K562 (cell line): ENCODE results near the gene FDX2. TPM values are rescaled to one million over a fixed set of nuclear protein-coding genes. Genes with fewer than 3 reads are reported as not detected.

Source experiments
- ESRRA ChIP-seq: fragments of 450-650 bp; IDR thresholded peaks from 2 replicates; pipeline ENCODE4 v1.6.1; 2014; ENCODE audit warnings: low read depth, mild to moderate bottlenecking, moderate library complexity, borderline replicate concordance
- HDAC8 ChIP-seq: fragments of 450-650 bp; IDR thresholded peaks from 2 replicates; pipeline ENCODE4 v1.6.1; 2016; ENCODE audit warnings: mild to moderate bottlenecking, missing genetic modification characterization, moderate library complexity, missing compliant biosample characterization
- HNRNPK ChIP-seq: fragments of 200-400 bp; formaldehyde crosslinking; IDR thresholded peaks from one replicate; pipeline ENCODE4 v1.6.1; 2018; ENCODE audit warnings: mild to moderate bottlenecking, low read depth, low read length; ENCODE audit not compliant: poor library complexity, severe bottlenecking
- NCOA4 ChIP-seq: fragments of 450-650 bp; IDR thresholded peaks from 2 replicates; pipeline ENCODE4 v1.6.1; 2018; ENCODE audit warnings: mild to moderate bottlenecking; ENCODE audit not compliant: partially characterized antibody
- PRPF4 ChIP-seq: fragments of 200-400 bp; formaldehyde crosslinking; IDR thresholded peaks from one replicate; pipeline ENCODE4 v1.6.1; 2017; ENCODE audit warnings: low read length, low read depth, mild to moderate bottlenecking; ENCODE audit not compliant: insufficient read depth, poor library complexity, severe bottlenecking
- RB1 ChIP-seq: fragments of 450-650 bp; IDR thresholded peaks from 2 replicates; pipeline ENCODE4 v1.6.1; 2017; ENCODE audit warnings: low read depth, mild to moderate bottlenecking
- RREB1 ChIP-seq: fragments of 250-450 bp; sonication (Bioruptor Pico); IDR thresholded peaks from 2 replicates; pipeline ENCODE4 v1.4.0; 2020
- SIX5 ChIP-seq, 2 experiments: IDR thresholded peaks; 2 replicates each; pipeline ENCODE4 v1.6.1; 2011; ENCODE audit warnings: low read length in 2 of 2, borderline replicate concordance in 1 of 2, low read depth in 1 of 2, mild to moderate bottlenecking in 1 of 2, moderate library complexity in 1 of 2; ENCODE audit not compliant: insufficient read depth in 1 of 2
- STAG1 ChIP-seq: sonication (generic); formaldehyde crosslinking; IDR thresholded peaks from 2 replicates; pipeline ENCODE4 v1.5.0; 2020; ENCODE audit warnings: missing genetic modification reagents, borderline replicate concordance
- ZNF217 ChIP-seq: sonication (generic); formaldehyde crosslinking; IDR thresholded peaks from 2 replicates; pipeline ENCODE4 v1.8.0; 2022; ENCODE audit warnings: mild to moderate bottlenecking, missing genetic modification reagents
- polyA plus RNA-seq, 8 experiments: library from polyadenylated mRNA; depleted of rRNA in 4 of 8; stranded (reverse) in 5 of 8; unstranded in 3 of 8; fragments of >200 nt; fragmentation: Nextera tagmentation in 2 of 8; fragmentation: Illumina TruSeq in 1 of 8; extraction: Ambion mirVana in 2 of 8; extraction: Trizol in 1 of 8; gene quantifications; 2 replicates each; pipeline versions ENCODE4 v1.2.1 to v1.2.3, GENCODE V29; 2011 to 2014; ENCODE audit warnings: inconsistent platforms in 1 of 8, missing spikeins in 1 of 8
- total RNA-seq, 7 experiments: library from RNA; depleted of rRNA in 6 of 7; stranded (reverse); fragments of >200 nt in 6 of 7; fragmentation: Illumina TruSeq in 2 of 7; extraction: Trizol in 2 of 7; gene quantifications; 2 replicates each; pipeline versions ENCODE4 v1.2.1 to v1.2.3, GENCODE V29; 2011 to 2021; ENCODE audit warnings: low replicate concordance in 1 of 7
- TF ChIP-seq, protein P1 (sequence below), 2 experiments: fragments of 450-650 bp in 1 of 2; sonication (generic) in 1 of 2; formaldehyde crosslinking in 1 of 2; IDR thresholded peaks; 2 replicates each; pipeline versions ENCODE4 v1.7.1 to v1.9.0; 2016 to 2022; ENCODE audit warnings: inconsistent platforms in 1 of 2, mild to moderate bottlenecking in 1 of 2, missing genetic modification reagents in 1 of 2

Gene FDX2
- total and polyA plus RNA-seq, 9 of the 15 experiments (the other 6 are each of a cell fraction or from before 2014, with no cell fraction given), result 2.5 to 49.8 (median 29.7) TPM

DNA sequence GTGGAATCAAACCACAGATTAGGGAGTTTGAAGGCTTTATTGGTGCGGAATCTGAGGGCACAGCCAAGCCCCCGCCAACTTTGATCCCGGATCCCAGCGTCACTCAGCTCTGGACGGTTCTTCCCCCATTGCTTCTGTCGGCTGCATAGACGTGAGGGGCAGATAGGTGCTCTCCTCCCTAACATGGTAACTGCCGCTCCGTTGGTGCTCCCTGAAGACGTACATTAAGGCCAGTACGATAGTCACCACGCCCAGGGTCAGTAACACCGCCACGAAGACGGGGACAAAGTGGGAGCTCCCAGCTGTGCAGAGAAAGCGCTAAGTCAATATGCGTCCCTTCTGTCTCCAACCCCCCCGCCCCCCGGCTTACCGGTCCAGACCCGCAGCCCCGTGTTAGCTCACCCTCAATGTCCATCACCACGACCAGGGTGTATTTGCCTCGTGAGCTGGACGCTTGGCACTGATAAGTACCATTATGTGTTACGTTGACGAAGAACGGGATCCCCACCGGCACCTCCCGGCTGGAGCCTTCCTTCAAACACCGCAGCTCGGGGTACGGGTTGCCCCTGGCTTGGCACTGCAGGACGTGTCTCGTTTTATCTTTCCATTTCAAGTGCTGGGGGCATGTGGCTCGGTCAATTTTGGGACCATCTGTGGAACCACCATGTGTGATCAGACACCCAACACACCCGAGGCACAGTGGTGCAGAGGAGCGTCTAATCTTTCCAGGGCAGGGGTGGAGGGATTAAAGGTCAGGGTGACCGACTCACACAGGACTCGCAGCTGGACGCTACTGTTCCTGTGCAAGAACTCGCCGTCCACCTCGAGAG is 18.2 kb upstream of the FDX2 start (continued):
- TF ChIP-seq ZNF217 (CRISPR knock-in tag), result no peak
- no peak for TF ChIP-seq HDAC8 (tag)
- no peak for TF ChIP-seq PRPF4
- no peak for TF ChIP-seq RB1
- TF ChIP-seq, protein P1, sequence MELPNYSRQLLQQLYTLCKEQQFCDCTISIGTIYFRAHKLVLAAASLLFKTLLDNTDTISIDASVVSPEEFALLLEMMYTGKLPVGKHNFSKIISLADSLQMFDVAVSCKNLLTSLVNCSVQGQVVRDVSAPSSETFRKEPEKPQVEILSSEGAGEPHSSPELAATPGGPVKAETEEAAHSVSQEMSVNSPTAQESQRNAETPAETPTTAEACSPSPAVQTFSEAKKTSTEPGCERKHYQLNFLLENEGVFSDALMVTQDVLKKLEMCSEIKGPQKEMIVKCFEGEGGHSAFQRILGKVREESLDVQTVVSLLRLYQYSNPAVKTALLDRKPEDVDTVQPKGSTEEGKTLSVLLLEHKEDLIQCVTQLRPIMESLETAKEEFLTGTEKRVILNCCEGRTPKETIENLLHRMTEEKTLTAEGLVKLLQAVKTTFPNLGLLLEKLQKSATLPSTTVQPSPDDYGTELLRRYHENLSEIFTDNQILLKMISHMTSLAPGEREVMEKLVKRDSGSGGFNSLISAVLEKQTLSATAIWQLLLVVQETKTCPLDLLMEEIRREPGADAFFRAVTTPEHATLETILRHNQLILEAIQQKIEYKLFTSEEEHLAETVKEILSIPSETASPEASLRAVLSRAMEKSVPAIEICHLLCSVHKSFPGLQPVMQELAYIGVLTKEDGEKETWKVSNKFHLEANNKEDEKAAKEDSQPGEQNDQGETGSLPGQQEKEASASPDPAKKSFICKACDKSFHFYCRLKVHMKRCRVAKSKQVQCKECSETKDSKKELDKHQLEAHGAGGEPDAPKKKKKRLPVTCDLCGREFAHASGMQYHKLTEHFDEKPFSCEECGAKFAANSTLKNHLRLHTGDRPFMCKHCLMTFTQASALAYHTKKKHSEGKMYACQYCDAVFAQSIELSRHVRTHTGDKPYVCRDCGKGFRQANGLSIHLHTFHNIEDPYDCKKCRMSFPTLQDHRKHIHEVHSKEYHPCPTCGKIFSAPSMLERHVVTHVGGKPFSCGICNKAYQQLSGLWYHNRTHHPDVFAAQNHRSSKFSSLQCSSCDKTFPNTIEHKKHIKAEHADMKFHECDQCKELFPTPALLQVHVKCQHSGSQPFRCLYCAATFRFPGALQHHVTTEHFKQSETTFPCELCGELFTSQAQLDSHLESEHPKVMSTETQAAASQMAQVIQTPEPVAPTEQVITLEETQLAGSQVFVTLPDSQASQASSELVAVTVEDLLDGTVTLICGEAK (IDR thresholded peaks at IDR 0.05), result no peak
- TF ChIP-seq, protein P1 (CRISPR knock-in tag; IDR thresholded peaks at IDR 0.05), result no peak
- no peak for TF ChIP-seq STAG1 (CRISPR knock-in tag)
- no peak for TF ChIP-seq NCOA4
- no peak for TF ChIP-seq HNRNPK
- no peak for TF ChIP-seq SIX5 (IDR thresholded peaks at IDR 0.05; ENCODE audit: borderline replicate concordance in 1 of 2, insufficient read depth in 1 of 2, low read depth in 1 of 2, low read length in 2 of 2)
- TF ChIP-seq ESRRA, result no peak
- TF ChIP-seq RREB1 (CRISPR knock-in tag), result no peak
